HG02852 (cell line): Measurements from ENCODE around the gene KLHDC7B.
"Not testable (repeated sequence)": the region's sequence is repeated elsewhere in the genome, so short reads cannot be mapped to it uniquely, and the experiment has no call there.

ENCODE experiments used
- ATAC-seq: cut with Tn5 transposase; IDR thresholded peaks from one replicate; pipeline ENCODE4 v1.9.1; 2021; ENCODE audit warnings: mild to moderate bottlenecking, moderate library complexity; ENCODE audit not compliant: unreplicated experiment

KLHDC7B gene

DNA sequence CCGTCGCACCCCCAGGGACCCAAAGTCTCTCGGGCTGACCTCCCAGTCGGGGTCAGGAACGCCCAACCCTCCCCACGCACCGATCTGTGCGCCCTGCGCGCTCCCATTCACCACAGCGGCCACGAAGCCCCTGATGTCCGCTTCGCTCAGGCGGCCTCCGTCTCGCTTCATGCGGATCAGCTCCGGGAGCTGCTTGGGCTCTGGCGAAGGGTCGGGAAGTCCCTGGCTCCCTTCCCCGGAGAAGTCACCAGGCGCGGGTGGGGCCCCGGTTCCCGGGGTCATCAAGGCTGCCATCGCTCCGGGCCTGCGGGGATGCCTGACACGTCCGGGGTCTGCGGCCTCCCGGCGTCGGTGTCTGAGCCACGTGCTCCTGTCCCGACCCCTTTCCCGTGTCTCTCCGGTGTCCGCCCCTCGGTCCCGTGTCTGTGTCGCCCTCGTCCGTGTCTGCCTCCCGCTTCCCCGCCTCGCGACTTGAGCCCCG, 16.2 kb upstream of the KLHDC7B start:
- ATAC-seq = no peak

DNA sequence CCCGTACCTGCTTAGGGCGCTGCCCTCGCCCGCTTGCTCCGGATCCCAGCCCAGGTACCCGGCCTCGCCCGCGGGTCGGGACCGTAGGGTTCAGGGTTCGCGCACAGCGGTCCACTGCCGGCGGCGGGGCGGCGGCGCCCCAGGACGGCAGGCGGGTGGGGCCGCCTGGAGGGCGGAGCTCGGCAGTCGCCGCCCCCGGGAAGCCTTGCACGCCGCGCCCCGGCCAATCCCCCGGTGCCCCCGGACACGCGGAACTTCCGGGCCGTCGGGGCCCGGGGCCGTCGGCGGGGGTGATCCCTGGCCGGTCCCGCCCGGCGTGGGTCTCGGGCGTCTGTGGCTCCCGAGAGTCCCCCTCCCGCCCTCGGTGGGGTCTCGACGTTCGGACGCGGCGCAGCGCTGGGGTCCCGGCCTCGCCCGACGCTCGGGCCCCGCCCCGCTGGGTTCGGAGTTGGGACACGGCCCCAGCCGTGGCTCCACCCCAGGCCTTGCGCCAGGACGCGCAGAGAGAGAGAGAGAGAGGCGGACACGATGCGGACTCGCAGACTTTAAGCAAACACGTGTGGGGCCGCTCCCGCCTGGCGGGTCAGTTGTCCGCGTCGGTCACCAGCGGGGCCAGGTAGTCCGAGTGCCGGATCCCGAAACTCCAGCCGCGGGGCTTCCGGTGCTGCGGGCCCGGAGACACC, 15.7 kb upstream of the KLHDC7B start, which contains the start of gene TYMP:
Gene TYMP, minus strand, starts transcription at position 116 of the 683 bp plus-strand sequence. CDS start 303 bp downstream, outside the sequence.
- peak; percentile 16 for ATAC-seq

DNA sequence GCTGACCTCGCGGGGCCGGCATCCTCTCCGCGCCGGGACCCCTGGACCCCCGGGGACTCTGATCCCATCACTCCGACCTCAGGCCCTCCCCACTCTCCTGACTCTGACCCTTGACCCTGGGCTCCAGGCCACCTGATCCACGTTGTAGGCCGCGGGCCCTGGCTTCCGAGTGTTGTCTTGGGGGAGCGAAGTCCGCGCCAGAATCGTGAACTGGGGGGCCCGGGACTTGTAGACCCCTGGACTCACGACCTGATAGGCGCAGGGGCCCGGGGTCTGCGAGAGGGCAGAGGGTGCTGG, 15.2 kb upstream of the KLHDC7B start:
- ATAC-seq = no peak

DNA sequence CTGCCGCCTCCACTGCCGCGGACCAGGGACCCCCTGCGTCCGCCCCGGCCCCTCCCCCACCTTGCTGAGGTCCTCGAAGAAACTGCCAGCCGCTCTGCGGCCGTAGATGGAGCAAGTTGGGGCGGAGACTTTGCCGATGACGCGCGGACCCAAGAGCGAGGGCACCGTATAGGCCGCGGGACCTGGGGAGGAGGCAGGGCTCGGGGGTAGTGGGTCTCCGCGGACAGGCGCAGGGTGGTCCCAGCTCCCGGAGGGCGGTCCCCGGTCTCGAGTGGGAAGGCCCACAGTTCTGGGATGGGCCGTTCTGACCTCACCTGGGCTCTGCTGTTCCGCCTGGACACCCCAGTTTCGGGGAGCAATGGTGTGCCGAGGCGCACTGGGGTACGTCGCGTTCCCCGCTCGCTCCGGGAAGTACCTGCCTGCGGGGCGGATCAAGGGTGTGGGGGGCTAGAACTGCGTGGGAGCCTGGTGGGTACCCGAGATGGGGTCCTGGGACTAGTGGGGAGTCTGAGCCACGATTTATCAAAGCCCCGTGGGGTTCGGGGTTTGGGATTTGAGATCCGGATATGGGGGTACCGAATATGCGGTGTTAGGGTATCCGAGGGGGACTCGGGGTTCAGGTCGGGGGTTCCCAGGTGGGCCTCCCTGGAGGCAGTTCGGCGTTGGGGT, 14.7 kb upstream of the KLHDC7B start:
- no peak for ATAC-seq

DNA sequence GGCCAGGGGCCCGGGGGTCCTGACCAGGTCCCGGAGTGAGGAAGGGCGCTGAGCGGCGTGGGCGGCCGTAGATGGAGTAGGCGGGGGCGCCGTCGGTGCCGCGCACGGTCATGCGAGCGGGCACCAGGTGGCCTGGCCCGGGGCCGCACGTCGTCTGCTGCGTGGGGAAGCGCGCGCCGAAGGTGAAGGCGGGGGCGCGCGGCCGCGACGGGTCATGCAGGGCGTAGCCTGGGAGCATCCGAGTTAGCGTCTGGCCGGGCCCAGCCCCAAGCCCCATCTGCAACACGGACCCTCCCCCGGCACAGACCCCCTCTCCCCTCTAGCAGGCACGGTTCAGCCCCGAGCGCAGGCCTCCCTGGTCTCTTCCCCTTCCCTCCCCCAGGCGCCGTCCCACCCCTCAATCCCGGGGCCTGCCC, 14.1 kb upstream of the KLHDC7B start:
- ATAC-seq = no peak

DNA sequence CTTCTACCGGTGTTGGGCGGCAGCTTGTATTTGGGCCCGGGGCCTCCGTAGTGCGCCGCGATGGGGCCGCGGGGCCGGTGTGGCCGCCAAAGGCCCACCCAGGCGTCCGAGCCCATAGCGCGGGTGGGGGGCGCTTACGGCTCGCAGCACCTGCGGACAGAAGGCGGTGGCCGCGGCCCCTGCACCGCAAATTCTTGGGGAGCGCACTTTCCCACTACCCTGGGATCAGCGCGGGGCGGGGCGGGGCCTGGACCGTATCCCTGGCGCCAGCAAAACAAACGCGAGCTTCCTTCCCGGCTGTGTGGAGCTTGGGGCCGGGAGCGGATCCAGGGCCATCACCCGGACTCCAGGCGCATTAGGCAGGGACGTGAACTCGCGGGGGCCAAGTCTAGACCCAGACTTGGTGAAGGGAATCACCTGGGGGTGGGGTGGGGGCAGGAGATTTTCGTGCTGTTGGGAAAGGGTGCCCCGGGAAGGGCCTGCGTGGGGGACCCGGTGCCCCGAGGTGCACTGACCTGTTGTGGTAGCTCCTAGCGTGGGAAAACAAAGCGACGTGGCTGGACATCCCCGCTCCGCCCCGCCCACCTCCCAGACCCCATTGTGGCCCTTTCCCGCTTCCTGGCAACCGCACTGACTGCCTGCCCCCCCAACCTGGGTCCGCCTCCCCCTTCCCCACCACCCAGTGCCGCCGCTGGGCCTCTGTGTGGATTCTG, 13.6 kb upstream of the KLHDC7B start:
- ATAC-seq = no peak

DNA sequence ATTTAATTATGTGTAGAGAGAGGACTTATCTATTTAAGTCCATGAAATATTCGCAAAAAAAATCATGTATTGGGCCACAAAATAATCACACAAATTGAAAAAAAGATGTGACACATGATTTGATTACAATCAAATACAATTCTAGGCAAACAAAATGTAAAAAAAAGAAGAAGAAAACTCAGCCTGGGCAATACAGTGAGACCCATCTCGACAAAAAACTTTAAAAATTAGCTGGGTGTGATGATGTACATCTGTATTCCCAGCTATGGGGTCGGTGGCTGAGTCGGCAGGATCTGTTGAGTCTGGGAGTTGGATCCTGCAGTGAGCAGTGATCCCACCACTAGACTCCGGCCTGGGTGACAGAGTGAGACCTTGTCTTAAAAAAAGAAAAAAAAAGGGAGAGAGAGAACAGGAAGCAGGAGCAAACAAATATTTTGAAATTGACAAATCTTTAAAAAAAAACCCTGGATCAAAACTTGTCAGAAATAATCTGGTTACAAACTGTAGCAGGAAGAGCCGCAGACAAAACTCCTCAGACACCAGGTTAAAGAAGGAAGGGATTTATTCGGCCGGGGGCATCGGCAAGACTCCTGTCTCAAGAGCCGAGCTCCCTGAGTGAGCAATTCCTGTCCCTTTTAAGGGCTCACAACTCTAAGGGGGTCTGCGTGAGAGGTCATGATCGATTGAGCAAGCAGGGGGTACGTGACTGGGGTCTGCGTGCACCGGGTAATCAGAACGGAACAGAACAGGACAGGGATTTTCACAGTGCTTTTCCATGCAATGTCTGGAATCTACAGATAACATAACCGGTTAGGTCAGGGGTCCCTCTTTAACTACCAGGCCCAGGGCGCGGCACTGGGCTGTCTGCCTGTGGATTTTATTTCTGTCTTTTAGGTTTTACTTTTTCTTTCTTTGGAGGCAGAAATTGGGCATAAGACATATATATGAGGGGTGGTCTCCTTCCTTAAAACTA, 12.6 kb upstream of the KLHDC7B start:
- ATAC-seq = no peak

DNA sequence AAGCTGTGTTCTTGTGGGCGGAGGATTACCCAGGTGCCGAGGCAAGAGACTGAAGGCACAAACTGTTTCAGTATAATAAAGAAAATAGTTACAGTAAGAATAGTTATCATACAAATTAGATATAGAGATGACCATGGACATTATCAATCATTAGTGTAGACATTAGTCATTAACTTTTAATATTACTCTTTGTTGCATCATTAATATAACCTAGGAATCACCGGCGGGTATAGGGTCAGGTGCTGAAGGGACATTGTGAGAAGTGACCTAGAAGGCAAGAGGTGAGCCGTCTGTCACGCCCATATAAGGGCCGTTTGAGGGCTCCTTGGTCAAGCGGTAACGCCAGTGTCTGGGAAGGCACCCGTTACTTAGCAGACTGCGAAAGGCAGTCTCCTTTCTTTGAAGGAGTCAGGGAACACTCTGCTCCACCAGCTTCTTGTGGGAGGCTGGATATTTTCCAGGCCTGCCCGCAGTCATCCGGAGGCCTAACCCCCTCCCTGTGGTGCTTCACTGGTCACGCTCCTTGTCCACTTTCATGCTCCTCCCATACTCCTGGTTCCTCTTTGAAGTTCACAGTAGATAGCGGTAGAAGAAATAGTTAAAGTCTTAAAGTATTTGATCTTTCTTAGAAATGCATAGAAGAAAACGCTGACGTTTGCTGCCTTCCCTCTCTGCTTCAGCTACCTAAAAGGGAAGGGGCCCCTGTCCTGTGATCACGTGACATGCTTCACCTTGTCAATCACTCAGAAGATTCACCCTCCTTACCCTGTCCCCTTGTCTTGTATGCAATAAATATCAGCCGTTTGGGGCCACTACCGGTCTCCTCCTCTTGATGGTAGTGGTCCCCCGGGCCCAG, 11.6 kb upstream of the KLHDC7B start:
- not testable (repeated sequence) for ATAC-seq

DNA sequence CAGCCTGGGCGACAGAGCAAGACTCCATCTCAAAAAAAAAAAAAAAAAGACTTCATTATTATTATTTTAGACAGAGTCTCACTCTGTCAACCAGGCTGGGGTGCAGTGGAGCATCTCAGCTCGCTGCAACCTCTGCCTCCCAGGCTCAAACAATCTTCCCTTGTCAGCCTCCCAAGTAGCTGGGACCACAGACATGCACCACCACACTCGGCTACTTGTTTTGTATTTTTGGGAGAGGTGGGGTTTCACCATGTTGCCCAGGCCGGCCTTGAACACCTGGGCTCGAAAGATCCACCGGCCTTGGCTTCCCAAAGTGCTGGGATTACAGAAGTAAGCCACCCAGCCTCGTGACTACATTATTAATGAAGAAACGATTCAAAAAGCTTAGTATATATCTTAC, 10.6 kb upstream of the KLHDC7B start:
- no peak for ATAC-seq

DNA sequence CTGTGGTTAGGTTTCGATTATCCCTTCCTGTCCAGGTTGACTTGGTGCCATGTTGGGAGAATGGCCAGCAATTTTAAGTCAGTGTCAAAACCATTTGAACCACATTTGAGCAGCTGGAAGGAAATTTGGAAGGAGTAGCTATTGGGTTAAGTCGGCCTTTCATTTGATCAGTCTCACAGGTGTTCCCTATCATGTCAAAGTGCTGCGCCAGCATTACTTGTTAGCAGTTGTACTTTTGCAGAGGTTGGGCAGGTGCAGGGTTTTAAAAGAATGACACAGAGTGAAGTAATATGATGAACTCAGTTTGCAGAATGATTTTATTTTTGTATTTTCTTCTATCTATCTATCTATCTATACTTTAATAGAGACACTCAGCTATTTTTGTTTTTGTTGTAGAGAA, 9.5 kb upstream of the KLHDC7B start:
- ATAC-seq = no peak

DNA sequence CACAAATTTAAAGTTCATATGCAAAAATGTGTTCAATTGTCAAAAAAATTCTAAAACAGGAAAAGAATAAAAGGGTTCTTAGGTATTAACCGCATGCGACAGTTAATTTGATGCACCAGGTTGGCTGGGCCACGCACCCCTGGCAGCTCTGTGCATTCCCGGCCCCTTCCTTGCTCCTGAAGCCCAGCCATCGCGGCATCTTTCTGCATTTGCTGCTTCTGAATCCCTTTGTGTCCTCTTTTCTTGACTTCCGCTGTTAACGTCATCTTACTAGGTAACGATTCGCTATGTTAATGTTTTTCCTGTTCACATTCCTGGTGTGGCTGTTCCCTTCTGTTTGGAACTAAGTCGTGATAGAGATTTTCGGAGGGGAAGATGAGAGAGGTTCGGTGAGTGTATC, 7.9 kb upstream of the KLHDC7B start:
- ATAC-seq = no peak

DNA sequence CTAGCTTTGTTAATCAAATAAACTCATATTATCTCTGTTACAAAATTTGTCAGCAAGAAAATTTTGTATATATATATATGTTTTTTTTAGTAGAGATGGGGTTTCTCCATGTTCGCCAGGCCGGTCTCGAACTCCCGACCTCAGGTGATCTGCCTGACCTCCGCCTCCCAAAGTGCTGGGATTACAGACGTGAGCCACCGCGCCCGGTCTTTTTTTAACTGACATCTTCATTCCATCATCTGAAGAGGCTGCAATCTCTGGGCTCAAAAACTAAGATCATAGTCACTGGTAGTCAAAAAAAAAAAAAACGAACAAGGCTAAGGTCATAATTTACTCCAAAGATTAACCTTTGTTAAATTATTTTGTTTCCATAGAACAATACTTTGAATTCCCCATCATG, 5.3 kb upstream of the KLHDC7B start:
- ATAC-seq = no peak

DNA sequence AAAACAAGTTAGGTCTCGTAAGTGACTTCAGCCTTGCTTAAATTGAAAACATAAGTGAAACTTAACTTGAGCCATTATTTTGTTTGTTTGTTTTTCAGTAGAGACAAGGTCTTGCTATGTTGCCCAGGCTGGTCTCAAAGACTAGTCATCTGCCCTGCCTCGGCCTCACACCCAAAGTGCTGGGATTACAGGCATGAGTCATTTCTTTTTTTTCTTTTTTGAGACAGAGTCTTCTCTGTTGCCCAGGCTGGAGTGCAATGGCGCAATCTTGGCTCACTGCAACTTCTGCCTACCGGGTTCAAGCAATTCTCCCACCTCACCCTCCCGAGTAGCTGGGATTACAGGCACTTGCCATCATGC, 4.1 kb upstream of the KLHDC7B start:
- not testable (repeated sequence) for ATAC-seq

DNA sequence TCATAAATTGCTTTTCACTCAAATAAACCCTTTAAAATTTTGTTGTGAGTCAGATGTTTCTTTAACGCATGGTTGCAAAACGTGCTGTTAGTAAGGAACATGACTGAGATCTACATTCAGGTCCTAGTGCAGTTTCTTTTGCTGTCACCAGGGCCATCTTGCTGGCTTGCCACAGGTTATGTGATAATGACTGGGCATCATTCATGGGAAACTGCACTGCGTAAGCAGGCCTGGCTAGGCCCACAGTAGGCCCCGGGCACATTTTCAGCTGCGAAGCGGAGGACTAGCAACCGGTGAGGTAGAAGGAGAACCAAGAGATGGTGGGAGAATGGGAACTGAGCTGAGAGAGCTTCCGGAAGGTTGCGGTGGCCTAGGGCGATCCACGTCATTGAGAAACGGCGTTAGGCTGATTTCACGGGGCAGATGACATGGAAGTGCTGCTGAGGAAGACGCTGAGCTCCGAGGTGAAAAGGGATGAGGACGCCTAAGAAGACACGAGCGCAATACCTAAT, 3.2 kb upstream of the KLHDC7B start:
- no peak for ATAC-seq

DNA sequence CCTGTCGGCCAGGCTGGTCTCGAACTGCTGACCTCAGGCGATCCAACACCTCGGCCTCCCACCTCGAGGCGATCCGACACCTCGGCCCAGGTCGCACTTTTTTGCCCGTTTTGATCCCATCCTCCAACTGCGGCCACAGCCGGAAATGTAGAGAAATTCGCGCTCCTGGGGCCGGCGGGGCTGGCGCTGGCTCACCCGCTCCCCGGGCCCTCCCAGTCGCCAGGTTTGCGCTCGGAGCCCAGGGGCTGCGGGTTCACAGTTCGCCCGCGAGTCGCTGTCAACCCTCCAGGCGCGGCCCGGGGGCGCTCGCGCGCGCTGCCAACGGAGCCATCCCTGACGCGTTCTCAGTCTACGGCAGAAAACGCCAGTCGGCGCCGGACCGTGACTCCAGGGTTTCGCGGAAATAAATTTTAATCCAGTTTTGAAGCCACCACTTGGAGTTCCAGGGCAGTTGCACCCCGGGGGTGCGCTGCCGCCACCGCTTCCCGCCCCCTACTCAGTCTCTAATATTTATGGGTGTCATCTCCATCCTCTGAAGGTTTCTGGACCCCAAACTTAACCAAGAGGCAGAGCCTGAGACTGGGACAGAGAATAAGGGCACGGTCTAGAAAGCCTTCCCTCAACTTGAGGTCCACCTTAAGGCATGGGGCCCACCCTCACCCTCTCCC, 1.5 kb upstream of the KLHDC7B start:
- ATAC-seq = no peak

DNA sequence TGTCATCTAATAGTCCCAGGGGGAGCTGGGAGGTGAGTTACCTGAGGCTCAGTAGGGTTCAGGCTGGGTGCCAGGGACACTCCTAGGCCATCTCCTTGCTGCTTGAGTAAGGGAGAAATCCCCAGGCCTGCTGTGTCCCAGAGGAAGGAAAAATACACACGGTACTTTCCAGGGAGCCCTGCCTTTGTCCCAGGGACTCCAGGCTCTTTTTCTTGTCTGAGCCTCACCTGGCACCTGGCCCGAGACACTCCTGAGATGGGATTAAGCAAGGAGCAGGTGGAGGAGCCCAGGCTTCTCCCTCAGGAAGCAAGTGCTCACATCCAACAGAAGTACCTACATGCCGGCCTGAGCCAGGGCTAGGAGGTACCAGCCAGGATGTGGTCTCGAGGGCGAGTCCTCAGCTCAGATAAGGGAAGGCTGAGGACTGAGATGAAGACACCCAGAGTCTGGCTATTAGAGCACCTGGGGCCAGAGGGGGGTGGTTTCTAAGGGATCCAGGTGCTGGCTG, 899 bp upstream of the KLHDC7B start:
- no peak for ATAC-seq

DNA sequence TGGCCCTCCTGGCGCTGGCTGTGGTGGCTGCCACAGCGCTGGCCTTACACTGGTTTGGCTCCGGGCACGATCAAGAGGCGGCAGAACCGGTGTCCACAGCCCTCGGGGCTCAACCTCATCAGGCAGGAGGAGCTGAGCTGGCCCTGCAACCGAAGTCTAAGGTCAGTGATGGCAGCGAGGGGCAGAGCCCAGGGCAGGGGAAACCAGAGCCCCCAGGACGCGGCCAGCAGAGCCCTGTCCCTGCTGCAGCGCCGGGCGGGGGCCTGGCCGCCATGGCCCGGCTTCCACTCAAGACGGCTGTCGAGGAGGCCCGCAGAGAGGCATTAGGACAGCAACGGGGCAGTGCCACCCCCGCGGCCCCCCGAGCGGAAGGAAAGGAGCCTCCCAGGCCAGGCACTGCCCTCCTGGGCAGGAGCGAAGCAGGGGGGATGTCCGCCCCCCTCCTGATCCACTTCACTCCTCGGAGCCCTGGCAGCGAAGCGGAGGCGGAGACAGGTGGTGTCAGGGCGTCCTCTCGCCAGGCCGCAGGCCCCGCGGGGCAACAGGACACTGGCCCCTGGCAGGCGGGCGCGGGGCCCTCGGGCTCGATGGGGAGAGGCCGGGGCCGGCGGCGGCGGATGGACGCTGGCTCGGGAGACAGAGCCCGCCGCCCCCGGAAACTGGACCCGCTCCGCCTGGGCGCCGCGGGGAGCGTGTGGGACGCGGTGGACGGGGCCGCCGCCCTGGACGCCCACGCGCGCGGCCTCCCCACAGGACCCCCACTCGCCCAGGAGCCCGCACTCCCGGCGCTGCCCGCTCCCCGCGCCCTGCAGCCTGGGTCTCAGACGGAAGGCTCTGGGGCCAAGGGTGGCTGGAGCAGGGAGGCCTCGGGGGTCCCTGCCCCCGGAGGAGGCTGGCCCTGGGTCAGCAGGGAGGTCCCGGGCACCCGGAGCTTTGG, 895 bp downstream of the KLHDC7B start:
- no peak for ATAC-seq
